ENCODE data around the gene SLC28A2.

GRCh38 chr15:45314960-45315359 is 62.9 kb downstream of the SLC28A2 start:
- no peak for TF ChIP-seq CTCF (IDR thresholded peaks at IDR 0.05; ENCODE audit: low read length)
- no peak for TF ChIP-seq EZH2 (optimal IDR thresholded peaks at IDR 0.05; ENCODE audit: low read depth, low read length)

Measured in MM.1S (cell line).